Endothelial cell of umbilical vein (primary cell): ENCODE results near the gene MESD. TPM values are rescaled to one million over a fixed set of nuclear protein-coding genes. Genes with fewer than 3 reads are reported as not detected.

Experiments
- BruUV-seq: library from RNA; stranded (reverse); fragments of 400-500 nt; replicated peaks from 2 replicates; lab custom pipeline; 2021; lab: Mats Ljungman, UMichigan
- CTCF ChIA-PET: fragments of 300-600, 350-600 bp; sonication (Branson Sonifier 250); formaldehyde crosslinking; loops from one replicate; lab custom pipeline; 2021; ENCODE audit warnings: antibody characterized with exemption, inconsistent platforms; lab: Charles Lee
- POLR2A ChIA-PET: fragments of 300-600, 350-600 bp; sonication (Branson Sonifier 250); formaldehyde crosslinking; loops from one replicate; lab custom pipeline; 2021; ENCODE audit warnings: antibody characterized with exemption, inconsistent platforms; lab: Charles Lee
- DNase-seq: peaks from one replicate; pipeline ENCODE4 v3.0.0-alpha.2; 2011; ENCODE audit warnings: low read depth, low spot score
- FAIRE-seq: peaks from 2 replicates; lab custom pipeline; 2011; peaks lifted over from hg19 to GRCh38; lab: Jason Lieb, UNC
- H2AFZ ChIP-seq: 2 replicates; pipeline ENCODE4 v1.6.0; 2012; ENCODE audit warnings: low read depth, low read length, control low read depth, inconsistent platforms
- H3K27ac ChIP-seq: 2 replicates; pipeline ENCODE4 v1.5.1; 2011; ENCODE audit warnings: low read depth, mild to moderate bottlenecking, control low read depth, low read length, moderate library complexity; ENCODE audit not compliant: insufficient read depth
- H3K27me3 ChIP-seq, 2 experiments: 2 replicates each; pipeline versions ENCODE4 v1.6.0 to v1.6.1; 2011; ENCODE audit warnings: low read length in 2 of 2, mixed read lengths in 1 of 2; ENCODE audit not compliant: control insufficient read depth in 2 of 2, insufficient read depth in 2 of 2
- H3K36me3 ChIP-seq, 2 experiments: 2 replicates in 1 of 2; 3 replicates in 1 of 2; pipeline ENCODE4 v1.5.1; 2011; ENCODE audit warnings: low read length in 2 of 2, mild to moderate bottlenecking in 1 of 2, moderate library complexity in 1 of 2; ENCODE audit not compliant: control insufficient read depth in 2 of 2, insufficient read depth in 2 of 2; ENCODE audit errors: extremely low read depth in 1 of 2
- H3K4me1 ChIP-seq: 3 replicates; pipeline ENCODE4 v1.5.1; 2011; ENCODE audit warnings: mild to moderate bottlenecking, low read length; ENCODE audit not compliant: control insufficient read depth, insufficient read depth; ENCODE audit errors: extremely low read depth
- H3K4me2 ChIP-seq: 2 replicates; pipeline ENCODE4 v1.6.1; 2011; ENCODE audit warnings: low read length, control low read depth, mixed read lengths; ENCODE audit not compliant: insufficient read depth
- H3K4me3 ChIP-seq, 3 experiments: fragments of 200-600 bp in 1 of 3; sonication (generic), shearing (Covaris generic) in 1 of 3; replicated peaks in 1 of 3; 2 replicates each; pipeline ENCODE4 v1.5.1; 2011 to 2016; ENCODE audit warnings: control low read depth in 3 of 3, low read length in 3 of 3, mild to moderate bottlenecking in 2 of 3, inconsistent platforms in 1 of 3, low read depth in 1 of 3, moderate library complexity in 1 of 3; ENCODE audit not compliant: insufficient read depth in 1 of 3
- H3K79me2 ChIP-seq: 2 replicates; pipeline ENCODE4 v1.6.0; 2012; ENCODE audit warnings: low read length, inconsistent platforms; ENCODE audit not compliant: control insufficient read depth, insufficient read depth
- H3K9ac ChIP-seq: replicated peaks from 2 replicates; pipeline ENCODE3; 2011; ENCODE audit warnings: low read length, control low read depth; ENCODE audit not compliant: insufficient read depth; ENCODE audit errors: extremely low read depth
- H3K9me1 ChIP-seq: replicated peaks from 3 replicates; pipeline ENCODE4 v1.6.0; 2011; ENCODE audit warnings: mild to moderate bottlenecking, low read length; ENCODE audit not compliant: control insufficient read depth, insufficient read depth; ENCODE audit errors: extremely low read depth
- H3K9me3 ChIP-seq: replicated peaks from 2 replicates; pipeline ENCODE4 v1.5.1; 2012; ENCODE audit warnings: low read length, inconsistent platforms; ENCODE audit not compliant: control insufficient read depth, insufficient read depth
- H4K20me1 ChIP-seq: replicated peaks from 2 replicates; pipeline ENCODE3; 2011; ENCODE audit warnings: mild to moderate bottlenecking, low read length; ENCODE audit not compliant: control insufficient read depth, insufficient read depth; ENCODE audit errors: extremely low read depth
- EZH2 ChIP-seq: IDR thresholded peaks from 2 replicates; pipeline ENCODE4 v1.6.1; 2012; ENCODE audit warnings: borderline replicate concordance, low read depth, mild to moderate bottlenecking, moderate library complexity, low read length, inconsistent platforms; ENCODE audit not compliant: severe bottlenecking
- FOS ChIP-seq: IDR thresholded peaks from 2 replicates; pipeline ENCODE4 v1.6.1; 2011; ENCODE audit warnings: mild to moderate bottlenecking, low read length, moderate library complexity, borderline replicate concordance; ENCODE audit not compliant: insufficient read depth
- GATA2 ChIP-seq: IDR thresholded peaks from 2 replicates; pipeline ENCODE4 v1.7.0; 2011; ENCODE audit warnings: low read depth, mild to moderate bottlenecking, moderate library complexity, mixed read lengths, low read length; ENCODE audit not compliant: insufficient read length, insufficient read depth
- JUN ChIP-seq: IDR thresholded peaks from 2 replicates; pipeline ENCODE4 v1.6.1; 2011; ENCODE audit warnings: borderline replicate concordance, low read depth; ENCODE audit not compliant: insufficient read length, insufficient read depth
- MAX ChIP-seq: IDR thresholded peaks from 2 replicates; pipeline ENCODE4 v1.6.1; 2011; ENCODE audit not compliant: insufficient read depth, insufficient read length
- MYC ChIP-seq: IDR thresholded peaks from one replicate; pipeline ENCODE4 v1.6.1; 2011; ENCODE audit warnings: mild to moderate bottlenecking, low read depth, low read length
- POLR2A ChIP-seq: IDR thresholded peaks from 2 replicates; pipeline ENCODE4 v1.6.1; 2012; ENCODE audit warnings: low read depth, mild to moderate bottlenecking, control low read depth, low read length
- POLR2AphosphoS5 ChIP-seq: IDR thresholded peaks from 2 replicates; pipeline ENCODE4 v1.6.1; 2012; ENCODE audit warnings: low read depth, mild to moderate bottlenecking, control low read depth, low read length, moderate library complexity; ENCODE audit not compliant: insufficient read depth
- dilution Hi-C: fragments of 300-500 bp; cut with MboI; formaldehyde crosslinking; loops from one replicate; pipeline ENCODE4 v1.15.0; 2019; ENCODE audit warnings: low sequenced_read_pairs; ENCODE audit not compliant: extremely low pct_ligation_motif_present
- intact Hi-C: fragments of 100-400 bp; cut with micrococcal nuclease; formaldehyde crosslinking; loops from one replicate; pipeline ENCODE4 v1.10.0; 2022
- polyA plus RNA-seq, 4 experiments: library from polyadenylated mRNA; depleted of rRNA in 3 of 4; stranded (reverse) in 3 of 4; unstranded in 1 of 4; fragments of >200 nt; gene quantifications; 2 replicates each; pipeline versions ENCODE4 v1.2.1 to v1.2.3, GENCODE V29; 2011 to 2012; ENCODE audit warnings: missing spikeins in 1 of 4
- total RNA-seq: library from RNA; stranded (reverse); gene quantifications from 2 replicates; pipeline ENCODE4 v1.2.3, GENCODE V29; 2021
- TF ChIP-seq, protein P1 (sequence below), 2 donors: IDR thresholded peaks; 1 replicate in 1 of 2; 2 replicates in 1 of 2; pipeline ENCODE4 v1.5.1; 2011; ENCODE audit warnings: low read length in 2 of 2, mild to moderate bottlenecking in 2 of 2, moderate library complexity in 2 of 2, control low read depth in 1 of 2, inconsistent platforms in 1 of 2, low read depth in 1 of 2; ENCODE audit not compliant: insufficient read depth in 1 of 2; ENCODE audit errors: extremely low read depth in 1 of 2

The MESD gene
- total and polyA plus RNA-seq, 2 donors (not counting 3 experiments of a cell fraction or from before 2014, with no cell fraction given), result 12.8 to 30.5 TPM

DNA sequence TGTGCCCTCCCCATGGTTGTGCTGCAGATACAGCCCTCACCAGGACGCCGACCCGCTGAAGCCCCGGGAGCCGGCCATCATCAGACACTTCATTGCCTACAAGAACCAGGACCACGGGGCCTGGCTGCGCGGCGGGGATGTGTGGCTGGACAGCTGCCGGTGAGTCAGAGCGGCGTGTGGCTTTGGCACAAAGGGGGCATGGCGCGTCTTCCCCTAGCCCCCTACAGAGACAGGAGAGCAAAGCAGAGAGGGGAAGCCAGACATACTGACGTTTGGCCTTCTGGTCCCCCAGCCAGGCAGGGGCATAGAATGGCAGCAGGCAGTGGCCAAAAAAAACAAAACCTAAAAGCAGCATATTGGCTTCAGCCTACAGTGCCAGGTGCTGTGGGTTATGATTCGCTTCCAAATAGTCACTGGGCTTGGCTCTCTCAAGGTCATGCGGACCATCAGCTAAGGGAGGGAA lies 64.0 kb downstream of the MESD start:
- no peak overlapping the region for H3K4me3 ChIP-seq
- intact Hi-C loops, result no loop called here
- no peak overlapping the region for H2AFZ ChIP-seq
- H3K27me3 ChIP-seq, result no peaks in the 10 kb centered on the region
- H3K4me2 ChIP-seq, result no peak overlapping the region
- BruUV-seq, result no TSS peak
- H3K79me2 ChIP-seq, result no peaks in the 10 kb centered on the region
- dilution Hi-C loops, result no loop called here
- TF ChIP-seq MYC (no peak), MAX (no peak), EZH2 (no peak), GATA2 (no peak), JUN (no peak), FOS (no peak), POLR2A (no peak), POLR2AphosphoS5 (no peak)
- TF ChIP-seq, protein P1, sequence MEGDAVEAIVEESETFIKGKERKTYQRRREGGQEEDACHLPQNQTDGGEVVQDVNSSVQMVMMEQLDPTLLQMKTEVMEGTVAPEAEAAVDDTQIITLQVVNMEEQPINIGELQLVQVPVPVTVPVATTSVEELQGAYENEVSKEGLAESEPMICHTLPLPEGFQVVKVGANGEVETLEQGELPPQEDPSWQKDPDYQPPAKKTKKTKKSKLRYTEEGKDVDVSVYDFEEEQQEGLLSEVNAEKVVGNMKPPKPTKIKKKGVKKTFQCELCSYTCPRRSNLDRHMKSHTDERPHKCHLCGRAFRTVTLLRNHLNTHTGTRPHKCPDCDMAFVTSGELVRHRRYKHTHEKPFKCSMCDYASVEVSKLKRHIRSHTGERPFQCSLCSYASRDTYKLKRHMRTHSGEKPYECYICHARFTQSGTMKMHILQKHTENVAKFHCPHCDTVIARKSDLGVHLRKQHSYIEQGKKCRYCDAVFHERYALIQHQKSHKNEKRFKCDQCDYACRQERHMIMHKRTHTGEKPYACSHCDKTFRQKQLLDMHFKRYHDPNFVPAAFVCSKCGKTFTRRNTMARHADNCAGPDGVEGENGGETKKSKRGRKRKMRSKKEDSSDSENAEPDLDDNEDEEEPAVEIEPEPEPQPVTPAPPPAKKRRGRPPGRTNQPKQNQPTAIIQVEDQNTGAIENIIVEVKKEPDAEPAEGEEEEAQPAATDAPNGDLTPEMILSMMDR (IDR thresholded peaks at IDR 0.05; ENCODE audit: extremely low read depth in 1 of 2, insufficient read depth in 1 of 2, low read depth in 1 of 2, low read length in 2 of 2), result no peak
- ChIA-PET CTCF (interaction anchor here (0.8 to 1.1 kb wide), 3 partner anchors 10 to 44 kb away, joined by 3 to 4 read pairs (median 3); no protein-coding TSS in a partner anchor), POLR2A (no interaction called here)
- H3K9ac ChIP-seq, result no peak overlapping the region
- DNase-seq (no peak), FAIRE-seq (no peak)
- no peaks in the 10 kb centered on the region for H4K20me1 ChIP-seq
- no peak overlapping the region for H3K27ac ChIP-seq
- no peaks in the 10 kb centered on the region for H3K36me3 ChIP-seq
- H3K9me1 ChIP-seq, result no peaks in the 10 kb centered on the region
- no peaks in the 10 kb centered on the region for H3K4me1 ChIP-seq
- H3K9me3 ChIP-seq, result no peaks in the 10 kb centered on the region
